ENCODE results near the gene MRPS2. TPM values are rescaled to one million over a fixed set of nuclear protein-coding genes. Genes with fewer than 3 reads are reported as not detected.
"Not testable (repeated sequence)": the region's sequence is repeated elsewhere in the genome, so short reads cannot be mapped to it uniquely, and the experiment has no call there.

Gene MRPS2
- total RNA-seq, 1 donor from 2014 or later = 23.4 TPM

- no peak overlapping the region for H3K4me3 Mint-ChIP-seq
- H3K4me1 Mint-ChIP-seq = peaks cover 16% of the 10 kb centered on the region
- peaks cover 3% of the 10 kb centered on the region for H3K36me3 Mint-ChIP-seq
- H3F3A ChIP-seq (ENCODE audit: low read depth) = no peaks in the 10 kb centered on the region
- no peaks in the 10 kb centered on the region for H3K36me3 ChIP-seq
- no peaks in the 10 kb centered on the region for H3K79me2 ChIP-seq (ENCODE audit: low read depth)
- no peak overlapping the region for H3K9ac ChIP-seq
- no peaks in the 10 kb centered on the region for H4K20me1 ChIP-seq (ENCODE audit: low read depth)
- DNase-seq (ENCODE audit: low spot score) = no peak
- H3K27me3 ChIP-seq = no peaks in the 10 kb centered on the region
- no peaks in the 10 kb centered on the region for H3K9me3 Mint-ChIP-seq
- H2AFZ ChIP-seq (replicated peaks) = no peak overlapping the region
- no peak for TF ChIP-seq EZH2 (IDR thresholded peaks at IDR 0.05)
- no peak for TF ChIP-seq EZH2phosphoT487 (IDR thresholded peaks at IDR 0.05)
- TF ChIP-seq CTCF (IDR thresholded peaks at IDR 0.05) = no peak
- H3K9me3 ChIP-seq (ENCODE audit: low read depth) = no peaks in the 10 kb centered on the region
- no peaks in the 10 kb centered on the region for H3K4me1 ChIP-seq
- H3K4me2 ChIP-seq = no peak overlapping the region
- no peak overlapping the region for H3K27ac Mint-ChIP-seq
- H3K4me3 ChIP-seq = no peak overlapping the region
- H3K27me3 Mint-ChIP-seq (ENCODE audit: insufficient read depth, low read depth) = peaks cover 6% of the 10 kb centered on the region
- H3K27ac ChIP-seq = no peak overlapping the region
Measured at GRCh38 chr9:135455401-135456030, 45.0 kb upstream of the MRPS2 start.

DNA sequence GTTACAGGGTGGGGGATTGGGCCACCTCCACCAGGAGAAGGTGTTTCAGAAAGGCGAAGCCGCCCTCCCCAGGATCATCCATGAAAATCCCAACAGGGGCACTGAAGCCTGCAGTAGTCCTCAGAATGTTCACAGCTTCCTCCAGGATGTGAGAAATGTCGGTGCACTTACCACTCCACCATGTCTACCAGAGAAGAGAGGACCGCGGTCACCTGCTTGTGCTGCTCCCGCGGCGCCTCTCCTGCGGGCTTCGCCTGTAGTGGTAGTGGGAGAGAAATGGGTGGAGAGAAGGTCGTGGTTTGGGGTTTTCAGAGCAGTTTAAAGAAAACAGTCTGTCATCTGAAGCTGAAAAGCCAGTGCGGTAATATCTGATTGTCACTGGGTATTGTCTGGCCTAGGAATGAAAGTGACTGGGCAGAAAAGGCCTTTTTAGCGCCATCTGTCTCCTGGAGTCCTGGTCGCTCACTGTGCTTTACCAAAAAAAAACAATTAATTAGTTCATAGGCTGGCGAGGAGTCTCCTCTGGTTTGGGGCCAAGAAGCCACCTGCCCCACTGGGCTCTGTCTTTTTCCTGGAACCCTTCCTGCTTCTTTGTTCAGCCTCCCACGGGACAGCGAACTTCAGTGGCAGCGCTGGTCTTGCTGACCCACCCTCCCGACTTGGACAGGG lies 43.9 kb upstream of the MRPS2 start:
- H3K27me3 ChIP-seq = no peaks in the 10 kb centered on the region
- Mint-ChIP-seq H3K27ac (peak overlapping the region; percentile 21), H3K27me3 (ENCODE audit: insufficient read depth, low read depth) (peaks cover 6% of the 10 kb centered on the region), H3K36me3 (peaks cover 3% of the 10 kb centered on the region), H3K9me3 (no peaks in the 10 kb centered on the region), H3K4me3 (no peak overlapping the region), H3K4me1 (peaks cover 23% of the 10 kb centered on the region)
- no peak overlapping the region for H3K27ac ChIP-seq
- H3K4me1 ChIP-seq = no peaks in the 10 kb centered on the region
- TF ChIP-seq CTCF (IDR thresholded peaks at IDR 0.05) = no peak
- no peak for TF ChIP-seq EZH2phosphoT487 (IDR thresholded peaks at IDR 0.05)
- no peak for TF ChIP-seq EZH2 (IDR thresholded peaks at IDR 0.05)
- H3K4me3 ChIP-seq = no peak overlapping the region
- no peak overlapping the region for H2AFZ ChIP-seq (replicated peaks)
- no peak overlapping the region for H3K9ac ChIP-seq
- no peaks in the 10 kb centered on the region for H4K20me1 ChIP-seq (ENCODE audit: low read depth)
- H3K36me3 ChIP-seq = no peaks in the 10 kb centered on the region
- no peak overlapping the region for H3K4me2 ChIP-seq
- DNase-seq (ENCODE audit: low spot score) = no peak
- no peaks in the 10 kb centered on the region for H3K79me2 ChIP-seq (ENCODE audit: low read depth)
- no peaks in the 10 kb centered on the region for H3K9me3 ChIP-seq (ENCODE audit: low read depth)
- H3F3A ChIP-seq (ENCODE audit: low read depth) = no peaks in the 10 kb centered on the region

DNA sequence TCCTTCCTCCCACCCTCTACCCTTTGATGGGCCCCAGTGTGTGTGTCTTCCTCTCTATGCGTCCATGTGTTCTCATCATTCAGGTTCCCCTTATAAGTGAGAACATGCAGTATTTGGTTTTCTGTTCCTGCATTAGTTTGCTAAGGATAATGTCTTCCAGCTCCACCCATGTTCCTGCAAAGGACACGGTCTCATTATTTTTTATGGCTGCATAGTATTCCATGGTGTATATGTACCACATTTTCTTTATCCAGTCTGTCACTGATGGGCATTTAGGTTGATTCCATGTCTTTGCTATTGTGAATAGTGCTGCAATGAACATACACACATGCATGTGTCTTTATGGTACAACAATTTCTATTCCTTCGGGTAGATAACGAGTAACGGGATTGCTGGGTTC lies 42.0 kb upstream of the MRPS2 start:
- H3K79me2 ChIP-seq (ENCODE audit: low read depth); H3K4me2 ChIP-seq; H3K4me3 Mint-ChIP-seq; H3F3A ChIP-seq (ENCODE audit: low read depth); H3K9me3 Mint-ChIP-seq; DNase-seq (ENCODE audit: low spot score); H2AFZ ChIP-seq (replicated peaks); H3K27me3 Mint-ChIP-seq (ENCODE audit: insufficient read depth, low read depth); H3K9me3 ChIP-seq (ENCODE audit: low read depth); H3K27ac Mint-ChIP-seq; H3K27me3 ChIP-seq; H3K27ac ChIP-seq; H3K9ac ChIP-seq; H3K4me1 ChIP-seq; H3K36me3 ChIP-seq; H4K20me1 ChIP-seq (ENCODE audit: low read depth); H3K36me3 Mint-ChIP-seq; H3K4me3 ChIP-seq: not testable (repeated sequence)
- H3K4me1 Mint-ChIP-seq = peaks cover 26% of the 10 kb centered on the region

DNA sequence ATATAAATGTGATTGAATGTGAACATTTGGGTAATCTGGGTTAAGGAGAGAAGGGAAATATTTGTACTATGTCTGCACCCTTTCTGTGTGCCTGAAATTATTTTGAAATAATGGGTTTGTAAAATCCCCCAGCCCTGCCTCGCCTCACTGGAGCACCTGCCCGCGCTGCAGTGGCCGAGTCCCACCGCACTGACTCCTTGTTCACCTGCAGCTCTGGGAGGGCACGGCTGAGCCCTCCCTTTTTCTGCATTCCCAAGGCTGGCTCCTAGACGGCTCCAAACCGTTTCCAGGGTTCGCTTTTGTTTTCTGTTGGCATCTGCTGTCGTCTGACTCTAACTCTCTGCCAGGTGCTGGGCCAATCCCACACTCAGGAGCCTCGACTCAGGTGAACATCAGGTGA lies 38.5 kb upstream of the MRPS2 start:
- H3K27ac ChIP-seq = no peak overlapping the region
- Mint-ChIP-seq H3K9me3 (no peaks in the 10 kb centered on the region), H3K4me1 (peaks cover 20% of the 10 kb centered on the region), H3K4me3 (no peak overlapping the region), H3K36me3 (no peaks in the 10 kb centered on the region), H3K27ac (no peak overlapping the region), H3K27me3 (ENCODE audit: insufficient read depth, low read depth) (peaks cover 4% of the 10 kb centered on the region)
- no peak overlapping the region for H3K4me3 ChIP-seq
- no peaks in the 10 kb centered on the region for H3K9me3 ChIP-seq (ENCODE audit: low read depth)
- no peak overlapping the region for H2AFZ ChIP-seq (replicated peaks)
- H3K9ac ChIP-seq = no peak overlapping the region
- no peaks in the 10 kb centered on the region for H3K27me3 ChIP-seq
- TF ChIP-seq EZH2 (IDR thresholded peaks at IDR 0.05) (no peak), CTCF (IDR thresholded peaks at IDR 0.05) (no peak), EZH2phosphoT487 (IDR thresholded peaks at IDR 0.05) (no peak)
- H3K79me2 ChIP-seq (ENCODE audit: low read depth) = no peaks in the 10 kb centered on the region
- no peaks in the 10 kb centered on the region for H3K4me1 ChIP-seq
- DNase-seq (ENCODE audit: low spot score) = no peak
- no peaks in the 10 kb centered on the region for H3K36me3 ChIP-seq
- H3K4me2 ChIP-seq = no peak overlapping the region
- H3F3A ChIP-seq (ENCODE audit: low read depth) = no peaks in the 10 kb centered on the region
- H4K20me1 ChIP-seq (ENCODE audit: low read depth) = no peaks in the 10 kb centered on the region

Data from neural progenitor cell (in vitro differentiated cells).